ENCODE data around the gene SPRR2A. TPM values are rescaled to one million over a fixed set of nuclear protein-coding genes. Genes with fewer than 3 reads are reported as not detected.
"Not testable (repeated sequence)": the region's sequence is repeated elsewhere in the genome, so short reads cannot be mapped to it uniquely, and the experiment has no call there.

Gene SPRR2A
- total RNA-seq, 2 experiments from 2014 or later = not detected

DNA sequence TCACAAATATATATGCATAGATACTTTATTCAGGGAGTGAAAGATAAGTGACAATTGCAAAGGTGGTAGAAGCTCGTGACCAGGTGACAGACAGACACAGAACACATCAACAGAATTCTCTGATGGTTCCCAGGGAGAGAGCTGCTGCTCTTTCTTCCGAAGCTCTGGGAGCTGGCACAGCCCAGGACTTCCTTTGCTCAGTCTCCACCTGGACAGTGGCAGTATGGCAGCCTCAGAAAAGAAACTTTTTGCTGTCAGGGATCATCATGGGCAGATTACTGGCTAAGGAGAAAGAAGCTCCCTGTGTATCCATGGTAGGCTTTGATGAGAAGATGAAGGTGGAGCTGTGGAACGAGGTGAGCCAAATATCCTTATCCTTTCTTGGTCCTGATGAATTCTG lies 1.2 kb downstream of the SPRR2A start:
- H3K4me1 Mint-ChIP-seq (ENCODE audit: low read depth); DNase-seq; H3K27ac Mint-ChIP-seq; POLR2A ChIA-PET; CTCF ChIA-PET; H3K36me3 Mint-ChIP-seq; H3K4me3 Mint-ChIP-seq; intact Hi-C loops (cut with micrococcal nuclease); H3K9me3 Mint-ChIP-seq: not testable (repeated sequence)
- peaks cover 20% of the 10 kb centered on the region for H3K27me3 Mint-ChIP-seq

DNA sequence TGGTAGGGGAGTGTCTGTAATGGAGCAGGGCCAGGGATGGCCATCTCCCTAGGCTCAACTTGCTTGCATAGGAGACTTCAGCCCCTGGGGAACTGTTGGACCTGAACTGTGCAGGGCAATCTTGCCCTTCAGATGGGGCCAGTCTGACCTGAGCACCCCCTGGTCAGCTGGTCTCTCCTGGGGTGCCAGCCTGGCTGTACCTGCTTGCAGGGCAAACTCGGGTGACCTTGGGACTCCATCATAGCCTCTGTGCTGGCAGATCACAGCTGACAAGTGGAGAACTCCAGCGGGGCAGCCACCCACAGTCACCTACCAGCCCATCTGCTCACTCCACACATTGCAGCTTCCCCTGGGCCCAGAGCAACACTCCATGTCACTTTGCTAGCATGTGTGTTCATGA lies 8.1 kb downstream of the SPRR2A start:
- intact Hi-C loops (cut with micrococcal nuclease) = no loop called here
- no peak for DNase-seq
- H3K27me3 Mint-ChIP-seq = peaks cover 13% of the 10 kb centered on the region

DNA sequence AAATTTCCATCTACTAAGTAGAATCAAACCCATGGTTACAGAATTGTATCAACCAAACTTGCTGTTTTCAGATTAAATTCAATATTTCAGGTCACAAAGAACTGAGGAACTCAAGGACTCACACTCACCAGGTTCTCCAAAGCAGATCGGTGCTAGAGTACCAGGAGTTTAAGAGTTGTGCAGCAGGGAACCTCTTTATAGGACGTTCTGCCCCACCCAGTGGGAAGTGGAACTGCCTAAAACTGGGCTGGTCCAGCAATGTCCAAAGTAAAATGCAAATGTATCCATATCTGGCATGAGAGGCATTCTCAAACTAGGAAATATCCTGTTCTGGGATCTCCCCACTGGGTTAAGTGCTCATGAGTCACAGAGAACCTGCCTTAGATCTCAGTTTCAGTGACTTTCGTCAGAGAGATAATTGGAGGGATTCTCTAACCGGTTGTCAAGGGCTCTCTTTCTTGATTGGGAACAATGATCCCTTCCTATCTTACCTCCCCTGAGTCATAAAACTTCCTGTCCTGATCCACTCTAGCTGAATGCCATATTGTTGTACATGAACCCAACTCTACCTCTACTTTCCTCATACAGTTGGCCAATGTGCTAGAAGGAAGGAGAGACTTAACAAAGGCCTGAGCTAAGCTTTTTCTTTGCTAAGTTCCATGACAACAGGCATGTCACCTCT lies 16.2 kb downstream of the SPRR2A start, which contains the start of gene SPRR2D:
SPRR2D (minus strand) TSS at position 171 of the 682 bp plus-strand sequence. CDS start 774 bp downstream, outside the sequence.
- ChIA-PET POLR2A (no interaction called here), CTCF (no interaction called here)
- no peak within 1 kb of the TSS for H3K4me3 Mint-ChIP-seq
- no peak within 1 kb of the TSS for H3K27ac Mint-ChIP-seq
- H3K36me3 Mint-ChIP-seq = no peaks in the 10 kb centered on the region
- intact Hi-C loops (cut with micrococcal nuclease) = no loop called here
- no peaks in the 10 kb centered on the region for H3K4me1 Mint-ChIP-seq (ENCODE audit: low read depth)
- peaks cover 39% of the 10 kb centered on the region for H3K27me3 Mint-ChIP-seq
- DNase-seq = no peak
- H3K9me3 Mint-ChIP-seq = no peaks in the 10 kb centered on the region

More for the DNA sequence above, 8.1 kb downstream of the SPRR2A start:
- Mint-ChIP-seq H3K4me1 (ENCODE audit: low read depth) (no peaks in the 10 kb centered on the region), H3K4me3 (no peak overlapping the region), H3K27ac (no peak overlapping the region), H3K36me3 (no peaks in the 10 kb centered on the region), H3K9me3 (no peaks in the 10 kb centered on the region)
- ChIA-PET POLR2A (no interaction called here), CTCF (no interaction called here)

DNA sequence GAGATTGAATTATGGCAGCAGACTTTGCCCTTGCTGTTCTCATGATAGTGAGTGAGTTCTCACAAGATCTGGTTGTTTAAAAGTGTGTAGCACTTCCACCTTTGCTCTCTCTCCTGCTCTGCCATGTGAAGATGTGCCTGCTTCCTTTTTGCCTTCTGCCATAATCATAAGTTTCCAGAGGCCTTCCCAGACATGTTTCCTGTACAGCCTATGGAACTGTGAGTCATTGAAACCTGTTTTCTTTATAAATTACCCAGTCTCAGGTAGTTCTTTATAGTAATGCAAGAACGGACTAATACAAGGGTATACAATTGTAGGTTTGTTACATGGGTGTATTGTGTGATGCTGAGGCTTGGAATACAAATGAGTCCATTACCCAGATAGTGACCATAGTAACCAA lies 22.1 kb downstream of the SPRR2A start:
- Mint-ChIP-seq H3K4me3 (no peak overlapping the region), H3K36me3 (no peaks in the 10 kb centered on the region), H3K27ac (no peak overlapping the region), H3K9me3 (no peaks in the 10 kb centered on the region), H3K27me3 (peaks cover 21% of the 10 kb centered on the region), H3K4me1 (ENCODE audit: low read depth) (no peaks in the 10 kb centered on the region)
- DNase-seq = no peak
- POLR2A ChIA-PET = no interaction called here
- intact Hi-C loops (cut with micrococcal nuclease) = no loop called here
- CTCF ChIA-PET = no interaction called here

DNA sequence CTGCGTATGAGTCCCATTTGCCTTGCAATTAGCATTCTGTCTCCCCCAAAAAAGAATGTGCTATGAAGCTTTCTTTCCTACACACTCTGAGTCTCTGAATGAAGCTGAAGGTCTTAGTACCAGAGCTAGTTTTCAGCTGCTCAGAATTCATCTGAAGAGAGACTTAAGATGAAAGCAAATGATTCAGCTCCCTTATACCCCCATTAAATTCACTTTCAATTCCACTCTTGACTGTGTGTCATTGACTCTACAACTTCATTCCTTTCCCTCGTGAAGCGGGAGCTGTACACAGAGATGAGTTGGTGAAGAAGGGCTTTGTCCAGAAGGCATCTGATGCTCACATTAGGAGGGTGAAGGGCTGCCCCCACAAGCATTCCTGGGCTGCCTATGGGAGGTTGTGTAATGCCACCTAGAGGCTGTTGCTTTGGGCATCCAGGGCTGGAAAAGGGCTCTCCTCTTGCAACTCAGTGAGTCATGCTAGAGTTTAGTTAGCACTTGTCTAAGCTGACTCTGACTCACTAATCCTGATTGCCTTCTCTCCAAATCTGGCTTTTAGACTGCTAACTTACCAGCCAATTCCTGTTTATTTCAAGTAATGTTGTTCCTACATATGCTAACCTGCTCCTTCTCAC lies 24.5 kb downstream of the SPRR2A start:
- CTCF ChIA-PET = no interaction called here
- peak; percentile 12 for DNase-seq
- POLR2A ChIA-PET = no interaction called here

DNA sequence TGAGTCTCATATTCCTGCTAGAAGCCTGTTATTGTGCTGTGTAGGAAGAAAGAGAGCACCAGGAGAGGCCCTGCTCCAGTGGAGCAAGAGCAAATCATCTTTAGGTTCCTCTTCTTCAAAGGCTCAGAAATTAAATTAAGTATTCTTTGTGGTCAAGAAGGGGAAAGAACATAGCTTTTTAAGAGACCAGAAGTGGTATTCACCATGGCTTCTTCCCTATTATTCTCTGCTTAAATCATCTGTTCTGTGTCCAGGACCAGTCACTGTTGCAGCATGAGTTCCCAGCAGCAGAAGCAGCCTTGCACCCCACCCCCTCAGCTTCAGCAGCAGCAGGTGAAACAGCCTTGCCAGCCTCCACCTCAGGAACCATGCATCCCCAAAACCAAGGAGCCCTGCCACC lies 25.2 kb downstream of the SPRR2A start:
- H3K36me3 Mint-ChIP-seq = no peaks in the 10 kb centered on the region
- no peak overlapping the region for H3K4me3 Mint-ChIP-seq
- peaks cover 10% of the 10 kb centered on the region for H3K27me3 Mint-ChIP-seq
- intact Hi-C loops (cut with micrococcal nuclease) = no loop called here
- ChIA-PET POLR2A (no interaction called here), CTCF (no interaction called here)
- no peak for DNase-seq
- H3K9me3 Mint-ChIP-seq = no peaks in the 10 kb centered on the region
- no peaks in the 10 kb centered on the region for H3K4me1 Mint-ChIP-seq (ENCODE audit: low read depth)
- H3K27ac Mint-ChIP-seq = no peak overlapping the region

More for the DNA sequence above, 24.5 kb downstream of the SPRR2A start:
- Mint-ChIP-seq H3K27me3 (peaks cover 12% of the 10 kb centered on the region), H3K27ac (no peak overlapping the region), H3K9me3 (no peaks in the 10 kb centered on the region), H3K36me3 (no peaks in the 10 kb centered on the region), H3K4me1 (ENCODE audit: low read depth) (no peaks in the 10 kb centered on the region), H3K4me3 (no peak overlapping the region)
- intact Hi-C loops (cut with micrococcal nuclease) = no loop called here

DNA sequence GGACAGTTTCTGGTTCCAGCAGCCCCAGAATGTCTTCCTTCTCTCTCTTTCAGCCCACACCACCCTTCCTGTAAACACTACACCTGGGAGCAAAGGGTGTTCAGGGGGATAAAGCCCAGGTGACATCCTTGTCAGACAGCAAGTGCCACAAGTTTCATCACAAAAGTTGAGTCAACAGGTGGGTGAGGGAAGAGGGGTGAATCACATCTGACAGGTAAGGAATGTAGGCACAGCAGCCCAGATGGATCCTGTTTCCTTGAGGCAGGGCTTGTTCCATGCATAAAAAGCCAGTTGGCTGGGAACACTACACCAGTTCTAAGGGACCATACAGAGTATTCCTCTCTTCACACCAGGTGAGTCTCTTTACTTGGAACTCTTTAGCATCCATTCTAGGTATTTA lies 26.4 kb downstream of the SPRR2A start, which contains the start of gene SPRR1B:
SPRR1B (plus strand) TSS at position 309 of the 400 bp plus-strand sequence. CDS start 1,143 bp downstream, outside the sequence.
- CTCF ChIA-PET = no interaction called here

DNA sequence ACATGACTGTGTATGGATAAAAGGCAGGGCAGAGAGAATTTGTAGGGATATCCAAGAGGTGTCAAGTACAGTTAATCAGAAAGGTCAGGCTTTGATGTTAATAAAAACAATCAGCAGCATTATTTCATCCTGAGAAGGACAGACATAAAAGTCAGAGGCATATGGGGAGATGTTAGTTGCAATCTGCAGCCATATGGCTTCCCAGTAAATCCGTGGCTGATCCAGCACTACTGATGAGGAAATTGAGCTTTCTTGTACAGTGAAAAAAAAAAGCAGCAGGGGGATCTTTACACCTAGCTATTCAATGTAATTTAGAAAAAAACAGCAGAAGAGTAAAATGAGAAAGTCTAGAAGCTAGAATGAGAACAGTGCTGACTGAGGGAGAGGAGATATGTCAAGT lies 28.5 kb downstream of the SPRR2A start:
- Mint-ChIP-seq H3K27ac (no peak overlapping the region), H3K27me3 (peaks cover 8% of the 10 kb centered on the region), H3K36me3 (no peaks in the 10 kb centered on the region), H3K9me3 (no peaks in the 10 kb centered on the region), H3K4me3 (no peak overlapping the region), H3K4me1 (ENCODE audit: low read depth) (no peaks in the 10 kb centered on the region)
- CTCF ChIA-PET = no interaction called here
- no peak for DNase-seq
- POLR2A ChIA-PET = no interaction called here
- intact Hi-C loops (cut with micrococcal nuclease) = no loop called here

More for the DNA sequence above, 26.4 kb downstream of the SPRR2A start, which contains the start of gene SPRR1B:
- DNase-seq = no peak
- Mint-ChIP-seq H3K4me1 (ENCODE audit: low read depth) (no peaks in the 10 kb centered on the region), H3K36me3 (no peaks in the 10 kb centered on the region), H3K27me3 (peaks cover 14% of the 10 kb centered on the region), H3K9me3 (no peaks in the 10 kb centered on the region), H3K4me3 (no peak within 1 kb of the TSS), H3K27ac (no peak within 1 kb of the TSS)
- intact Hi-C loops (cut with micrococcal nuclease) = no loop called here
- POLR2A ChIA-PET = no interaction called here

DNA sequence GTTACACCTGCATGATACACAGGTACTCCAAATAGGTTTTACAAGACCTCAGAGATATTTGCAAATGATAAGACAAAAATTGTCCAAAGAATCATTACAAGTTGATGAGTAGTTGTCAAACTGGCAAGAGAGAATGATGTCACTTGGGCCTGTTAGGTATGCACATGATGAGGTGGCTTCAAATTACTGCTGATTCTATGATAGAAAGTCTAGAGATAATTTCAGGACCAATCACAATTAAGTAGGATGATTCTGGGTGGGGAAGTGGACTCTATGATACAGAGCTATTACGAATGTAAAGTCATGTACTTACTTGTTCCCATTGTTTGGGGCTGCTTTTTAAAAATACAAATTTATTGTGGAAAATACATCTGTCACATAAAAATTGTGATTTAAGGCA lies 31.5 kb downstream of the SPRR2A start:
- peaks cover 17% of the 10 kb centered on the region for H3K27me3 Mint-ChIP-seq
- DNase-seq = no peak
- POLR2A ChIA-PET = no interaction called here
- intact Hi-C loops (cut with micrococcal nuclease) = no loop called here
- CTCF ChIA-PET = interaction anchor here (0.7 kb wide), 1 partner anchor 19 kb away, joined by 3 read pairs; no protein-coding TSS in a partner anchor
- no peaks in the 10 kb centered on the region for H3K4me1 Mint-ChIP-seq (ENCODE audit: low read depth)
- no peak overlapping the region for H3K4me3 Mint-ChIP-seq
- H3K9me3 Mint-ChIP-seq = no peaks in the 10 kb centered on the region
- H3K27ac Mint-ChIP-seq = no peak overlapping the region
- no peaks in the 10 kb centered on the region for H3K36me3 Mint-ChIP-seq

DNA sequence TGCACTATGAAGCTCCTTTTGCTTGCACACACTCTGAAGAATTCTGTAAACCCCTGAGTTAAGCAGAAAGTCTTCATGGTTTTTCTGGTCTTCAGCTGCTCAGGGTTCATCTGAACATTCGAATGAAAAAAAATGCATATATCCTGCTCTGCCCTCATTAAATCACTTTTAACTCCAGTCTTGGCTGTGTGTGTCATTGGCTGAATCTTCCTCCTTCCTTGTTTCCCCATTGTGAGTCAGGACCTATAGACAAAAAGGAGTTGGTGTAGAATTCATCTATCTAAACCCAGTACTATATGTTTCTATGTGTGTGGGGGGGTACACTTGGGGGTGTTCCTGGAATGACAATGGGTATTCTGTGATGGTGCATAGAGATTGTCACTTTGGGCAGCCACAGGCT lies 32.9 kb downstream of the SPRR2A start:
- peaks cover 22% of the 10 kb centered on the region for H3K27me3 Mint-ChIP-seq
- H3K4me3 Mint-ChIP-seq = no peak overlapping the region
- no peak overlapping the region for H3K27ac Mint-ChIP-seq
- CTCF ChIA-PET = no interaction called here
- H3K36me3 Mint-ChIP-seq = no peaks in the 10 kb centered on the region
- POLR2A ChIA-PET = no interaction called here
- intact Hi-C loops (cut with micrococcal nuclease) = no loop called here
- H3K9me3 Mint-ChIP-seq = no peaks in the 10 kb centered on the region
- no peak for DNase-seq
- H3K4me1 Mint-ChIP-seq (ENCODE audit: low read depth) = no peaks in the 10 kb centered on the region

DNA sequence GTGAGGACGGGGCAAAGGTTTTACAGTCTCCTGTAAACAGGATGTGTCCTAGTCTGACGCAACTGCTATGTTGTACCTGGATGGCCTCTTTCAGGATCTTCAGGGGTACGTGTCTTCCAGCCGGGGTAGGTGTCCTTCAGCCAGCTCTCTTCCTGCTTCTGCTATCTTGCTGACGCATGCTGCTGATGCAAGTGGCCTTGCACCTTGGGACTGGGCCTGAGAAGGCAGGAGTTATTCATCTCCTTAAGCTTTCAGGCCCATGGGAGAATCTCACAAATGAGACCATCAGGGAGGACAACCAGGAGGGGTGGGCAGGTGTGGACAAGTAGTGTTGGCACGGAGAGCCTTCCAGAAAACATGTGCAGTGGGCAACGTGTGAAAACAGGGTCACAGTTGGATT lies 34.2 kb downstream of the SPRR2A start:
- no peaks in the 10 kb centered on the region for H3K36me3 Mint-ChIP-seq
- peaks cover 28% of the 10 kb centered on the region for H3K27me3 Mint-ChIP-seq
- no peak overlapping the region for H3K27ac Mint-ChIP-seq
- intact Hi-C loops (cut with micrococcal nuclease) = no loop called here
- ChIA-PET CTCF (no interaction called here), POLR2A (no interaction called here)
- H3K9me3 Mint-ChIP-seq = no peaks in the 10 kb centered on the region
- no peak overlapping the region for H3K4me3 Mint-ChIP-seq
- H3K4me1 Mint-ChIP-seq (ENCODE audit: low read depth) = no peaks in the 10 kb centered on the region
- no peak for DNase-seq

DNA sequence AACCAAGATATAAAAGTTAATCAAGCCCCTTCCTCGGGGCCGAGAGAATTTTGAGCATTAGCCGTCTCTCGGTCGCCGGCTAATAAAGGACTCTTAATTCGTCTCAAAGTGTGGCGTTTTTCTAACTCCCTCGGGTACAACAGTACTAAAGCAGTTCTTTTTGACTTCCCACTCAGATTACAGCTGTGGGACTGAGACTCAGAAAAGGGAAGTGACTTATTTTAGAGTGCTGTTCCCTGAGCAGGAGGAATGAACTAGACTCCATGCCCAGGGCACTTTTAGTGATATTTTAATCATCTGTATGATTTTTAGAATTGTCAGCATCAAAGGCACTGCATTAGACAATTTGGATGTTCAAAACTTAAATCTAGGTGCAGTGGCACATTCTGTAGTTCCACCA lies 35.0 kb downstream of the SPRR2A start:
- H3K4me1 Mint-ChIP-seq (ENCODE audit: low read depth); H3K36me3 Mint-ChIP-seq; H3K27ac Mint-ChIP-seq; H3K9me3 Mint-ChIP-seq; H3K4me3 Mint-ChIP-seq; intact Hi-C loops (cut with micrococcal nuclease); CTCF ChIA-PET; DNase-seq; POLR2A ChIA-PET: not testable (repeated sequence)
- H3K27me3 Mint-ChIP-seq = peaks cover 26% of the 10 kb centered on the region

DNA sequence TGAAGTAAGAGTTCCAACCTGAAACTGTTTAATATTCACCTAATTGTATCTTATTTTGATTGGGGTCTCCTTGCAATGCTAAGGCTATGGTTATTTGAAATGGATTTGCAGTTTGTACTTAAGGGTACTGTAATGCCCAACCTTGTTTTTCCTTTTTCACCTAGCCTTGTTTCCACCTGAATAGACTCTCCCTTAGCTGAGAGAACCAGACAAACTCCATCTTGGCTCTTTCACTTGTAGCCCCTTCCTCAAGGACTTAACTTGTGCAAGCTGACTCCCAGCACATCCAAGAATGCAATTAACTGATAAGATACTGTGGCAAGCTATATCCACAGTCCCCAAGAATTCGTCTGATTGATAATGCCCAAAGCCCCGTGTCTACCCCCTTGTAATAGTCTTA lies 35.5 kb downstream of the SPRR2A start:
- peaks cover 23% of the 10 kb centered on the region for H3K27me3 Mint-ChIP-seq
- H3K36me3 Mint-ChIP-seq; H3K27ac Mint-ChIP-seq; POLR2A ChIA-PET; H3K4me3 Mint-ChIP-seq; H3K9me3 Mint-ChIP-seq; DNase-seq; CTCF ChIA-PET; intact Hi-C loops (cut with micrococcal nuclease); H3K4me1 Mint-ChIP-seq (ENCODE audit: low read depth): not testable (repeated sequence)
